Peyer's patch (tissue), 4 donors: ENCODE results near the gene R3HDM2. TPM values are rescaled to one million over a fixed set of nuclear protein-coding genes. Genes with fewer than 3 reads are reported as not detected.

Experiments used
- DNase-seq, 3 donors: peaks; one replicate each; pipeline ENCODE4 v3.0.0-alpha.2; 2017 to 2019
- H3K27ac ChIP-seq, 4 donors: fragments of 200-600 bp; sonication (generic); one replicate each; pipeline ENCODE4 v1.5.1; 2016 to 2019
- H3K27me3 ChIP-seq, 2 donors: fragments of 200-600 bp; sonication (generic); one replicate each; pipeline ENCODE4 v1.5.1; 2019
- H3K36me3 ChIP-seq, 3 donors: fragments of 200-600 bp; sonication (generic); one replicate each; pipeline ENCODE4 v1.5.1; 2016 to 2019
- H3K4me1 ChIP-seq, 4 donors: fragments of 200-600 bp; sonication (generic); one replicate each; pipeline ENCODE4 v1.5.1; 2016 to 2019
- H3K4me3 ChIP-seq, 4 donors: fragments of 200-600 bp; sonication (generic); 1 replicate in 3 of 4; 2 replicates in 1 of 4; pipeline ENCODE4 v1.5.1; 2016 to 2019; ENCODE audit warnings: mild to moderate bottlenecking in 1 of 4
- H3K9me3 ChIP-seq, 4 donors: fragments of 200-600 bp; sonication (generic); one replicate each; pipeline ENCODE4 v1.5.1; 2016 to 2019; ENCODE audit warnings: mild to moderate bottlenecking in 1 of 4
- CTCF ChIP-seq, 6 experiments: fragments of 450-650 bp in 4 of 6; fragments of 200-600 bp in 2 of 6; sonication (generic) in 1 of 6; IDR thresholded peaks; one replicate each; pipeline ENCODE4 v1.5.1; 2017 to 2019; ENCODE audit warnings: antibody characterized with exemption in 6 of 6, mild to moderate bottlenecking in 3 of 6, moderate library complexity in 1 of 6
- POLR2A ChIP-seq, 2 donors: fragments of 450-650 bp; IDR thresholded peaks; one replicate each; pipeline ENCODE4 v1.5.1; 2017; ENCODE audit warnings: antibody characterized with exemption in 2 of 2, mild to moderate bottlenecking in 2 of 2, moderate library complexity in 2 of 2
- total RNA-seq, 4 donors: library from RNA; depleted of rRNA; stranded (reverse); fragments of >200 nt; gene quantifications; one replicate each; pipeline ENCODE4 v1.1.0, GENCODE V29; 2016

The R3HDM2 gene
- total RNA-seq, 4 donors from 2014 or later, result 23.1 to 145 (median 54.8) TPM

DNA sequence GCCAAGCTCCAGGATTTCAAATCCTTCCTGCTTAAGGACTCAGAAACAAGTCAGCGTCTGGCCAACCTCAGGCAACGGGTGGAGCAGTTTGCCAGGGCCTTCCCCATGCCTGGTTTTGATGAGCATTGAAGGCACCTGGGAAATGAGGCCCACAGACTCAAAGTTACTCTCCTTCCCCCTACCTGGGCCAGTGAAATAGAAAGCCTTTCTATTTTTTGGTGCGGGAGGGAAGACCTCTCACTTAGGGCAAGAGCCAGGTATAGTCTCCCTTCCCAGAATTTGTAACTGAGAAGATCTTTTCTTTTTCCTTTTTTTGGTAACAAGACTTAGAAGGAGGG, 196.6 kb downstream of the R3HDM2 start:
- Histone ChIP-seq H3K27ac (peak overlapping the region in 2 of 4 donors; percentile 14 to 50), H3K4me3 (no peak overlapping the region), H3K4me1 (peaks cover 0 to 42% (median 25%) of the 10 kb centered on the region in 4 donors), H3K9me3 (no peaks in the 10 kb centered on the region), H3K36me3 (peaks cover 0 to 28% (median 0%) of the 10 kb centered on the region in 3 donors), H3K27me3 (peaks cover 0 to 9% of the 10 kb centered on the region in 2 donors)
- DNase-seq, result no peak
- TF ChIP-seq CTCF (IDR thresholded peaks at IDR 0.05) (no peak), POLR2A (IDR thresholded peaks at IDR 0.05) (no peak)

- Histone ChIP-seq H3K36me3 (peaks cover 0 to 28% (median 0%) of the 10 kb centered on the region in 3 donors), H3K4me1 (peaks cover 0 to 38% (median 22%) of the 10 kb centered on the region in 4 donors), H3K4me3 (no peak overlapping the region), H3K27me3 (peaks cover 0 to 9% of the 10 kb centered on the region in 2 donors), H3K9me3 (no peaks in the 10 kb centered on the region), H3K27ac (peak overlapping the region in 2 of 4 donors; percentile 14 to 50)
- DNase-seq, result no peak
- TF ChIP-seq CTCF (IDR thresholded peaks at IDR 0.05) (no peak), POLR2A (IDR thresholded peaks at IDR 0.05) (no peak)
These were observed 197.2 kb downstream of the R3HDM2 start for GRCh38 chr12:57233357-57234232.

DNA sequence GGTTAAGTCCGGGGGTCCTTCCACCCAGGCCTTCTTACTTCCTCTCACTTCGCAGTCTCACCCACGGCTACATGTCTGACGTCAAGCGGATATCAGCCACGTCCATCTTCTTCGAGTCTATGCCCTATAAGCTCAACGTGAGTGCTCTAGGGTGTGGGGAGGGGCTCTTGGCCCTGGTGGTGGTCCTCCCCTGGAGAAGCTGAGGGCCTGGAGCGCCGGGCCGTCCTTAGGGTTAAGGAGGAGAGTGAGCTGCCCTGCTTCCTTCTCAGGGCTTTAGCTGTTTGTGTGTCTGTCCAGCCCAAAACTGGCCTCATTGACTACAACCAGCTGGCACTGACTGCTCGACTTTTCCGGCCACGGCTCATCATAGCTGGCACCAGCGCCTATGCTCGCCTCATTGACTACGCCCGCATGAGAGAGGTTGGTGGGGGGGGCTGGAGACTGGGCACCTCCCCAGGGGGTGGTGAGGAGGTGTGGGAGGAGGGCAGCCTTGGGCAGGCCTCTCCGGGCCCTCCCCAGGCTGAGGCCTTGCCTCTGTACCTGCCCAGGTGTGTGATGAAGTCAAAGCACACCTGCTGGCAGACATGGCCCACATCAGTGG, 198.6 kb downstream of the R3HDM2 start:
- TF ChIP-seq CTCF (IDR thresholded peaks at IDR 0.05), result no peak
- DNase-seq, result peak in 1 of 3 donors; percentile 27

DNA sequence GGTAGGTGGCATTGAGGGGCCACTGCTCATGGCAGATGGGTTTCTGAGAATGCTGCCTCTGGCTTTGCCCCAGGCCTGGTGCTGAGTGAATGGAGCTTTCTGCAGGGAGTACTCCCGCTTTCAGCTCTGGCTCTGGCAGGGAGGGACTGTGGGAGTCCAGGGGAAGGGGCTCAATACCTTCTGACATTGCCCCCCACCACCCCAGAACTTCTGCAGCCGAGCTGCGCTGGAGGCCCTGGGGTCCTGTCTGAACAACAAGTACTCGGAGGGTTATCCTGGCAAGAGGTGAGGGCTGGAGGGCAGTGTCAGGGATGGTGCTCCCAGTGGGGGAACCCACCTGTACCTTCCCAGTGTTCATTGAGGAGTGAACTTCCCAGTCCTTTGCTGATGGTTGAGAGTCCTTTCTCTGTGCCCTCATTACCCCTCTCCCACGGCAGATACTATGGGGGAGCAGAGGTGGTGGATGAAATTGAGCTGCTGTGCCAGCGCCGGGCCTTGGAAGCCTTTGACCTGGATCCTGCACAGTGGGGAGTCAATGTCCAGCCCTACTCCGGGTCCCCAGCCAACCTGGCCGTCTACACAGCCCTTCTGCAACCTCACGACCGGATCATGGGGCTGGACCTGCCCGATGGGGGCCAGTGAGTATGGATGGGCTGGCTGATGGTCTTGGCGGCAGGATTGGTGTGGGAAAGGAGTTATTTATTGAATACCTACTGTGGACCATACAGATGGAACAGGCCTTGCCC, 199.4 kb downstream of the R3HDM2 start:
- no peak for DNase-seq
- Histone ChIP-seq H3K4me3 (no peak overlapping the region), H3K36me3 (peaks cover 0 to 28% (median 0%) of the 10 kb centered on the region in 3 donors), H3K27me3 (peaks cover 0 to 2% of the 10 kb centered on the region in 2 donors), H3K4me1 (peaks cover 0 to 25% (median 19%) of the 10 kb centered on the region in 4 donors), H3K27ac (no peak overlapping the region), H3K9me3 (no peaks in the 10 kb centered on the region)
- TF ChIP-seq POLR2A (IDR thresholded peaks at IDR 0.05) (no peak), CTCF (IDR thresholded peaks at IDR 0.05) (no peak)

More for the DNA sequence above, 198.6 kb downstream of the R3HDM2 start:
- H3K4me3 ChIP-seq, result no peak overlapping the region
- peaks cover 0 to 27% (median 13%) of the 10 kb centered on the region in 4 donors for H3K4me1 ChIP-seq
- H3K9me3 ChIP-seq, result no peaks in the 10 kb centered on the region
- peaks cover 0 to 28% (median 0%) of the 10 kb centered on the region in 3 donors for H3K36me3 ChIP-seq
- H3K27me3 ChIP-seq, result no peaks in the 10 kb centered on the region
- no peak overlapping the region for H3K27ac ChIP-seq

GRCh38 chr12:57230381-57231155, 200.3 kb downstream of the R3HDM2 start:
- peaks cover 0 to 22% (median 17%) of the 10 kb centered on the region in 4 donors for H3K4me1 ChIP-seq
- peak overlapping the region in 3 of 4 donors; percentile 50 to 80 (median 66) for H3K27ac ChIP-seq
- no peaks in the 10 kb centered on the region for H3K9me3 ChIP-seq
- no peak for TF ChIP-seq CTCF (IDR thresholded peaks at IDR 0.05)
- no peak for TF ChIP-seq POLR2A (IDR thresholded peaks at IDR 0.05)
- peaks cover 0 to 28% (median 0%) of the 10 kb centered on the region in 3 donors for H3K36me3 ChIP-seq
- peaks cover 0 to 10% of the 10 kb centered on the region in 2 donors for H3K27me3 ChIP-seq
- no peak for DNase-seq
- peak overlapping the region; percentile 45 to 75 (median 65) for H3K4me3 ChIP-seq
